Neural cell (in vitro differentiated cells): ENCODE results near the gene STON2. TPM values are rescaled to one million over a fixed set of nuclear protein-coding genes. Genes with fewer than 3 reads are reported as not detected.
A peak's percentile ranks its signal among the peaks of the same experiment; 100 is the strongest.

Experiments used
- H2AFZ ChIP-seq: fragments of 200-600, 300-800 bp; sonication (generic), shearing (Covaris generic); 2 replicates; pipeline ENCODE4 v1.6.0; 2014; ENCODE audit warnings: low read depth, mild to moderate bottlenecking, antibody characterized with exemption, low read length, moderate library complexity
- H3F3A ChIP-seq: fragments of 200-600 bp; shearing (Covaris generic); 2 replicates; pipeline ENCODE4 v1.6.1; 2016; ENCODE audit warnings: mild to moderate bottlenecking, moderate library complexity, mixed read lengths, antibody characterized with exemption, low read length; ENCODE audit not compliant: insufficient read depth, poor library complexity, severe bottlenecking
- H3K27ac ChIP-seq: fragments of 200-600, 300-800 bp; sonication (generic), shearing (Covaris generic); 2 replicates; pipeline ENCODE4 v1.5.1; 2014; ENCODE audit warnings: mild to moderate bottlenecking, low read length, moderate library complexity
- H3K27me3 ChIP-seq: fragments of 300-800, 200-600 bp; sonication (generic), shearing (Covaris generic); 2 replicates; pipeline ENCODE4 v1.6.0; 2014; ENCODE audit warnings: mild to moderate bottlenecking, low read depth, low read length, moderate library complexity; ENCODE audit not compliant: insufficient read depth
- H3K36me3 ChIP-seq: fragments of 300-800, 200-600 bp; sonication (generic), shearing (Covaris generic); 2 replicates; pipeline ENCODE4 v1.5.1; 2014; ENCODE audit warnings: mild to moderate bottlenecking, antibody characterized with exemption, low read length, moderate library complexity; ENCODE audit not compliant: insufficient read depth
- H3K4me2 ChIP-seq: fragments of 300-800, 200-600 bp; sonication (generic), shearing (Covaris generic); 2 replicates; pipeline ENCODE4 v1.6.0; 2014; ENCODE audit warnings: mild to moderate bottlenecking, low read length
- H3K4me3 ChIP-seq: fragments of 300-800, 200-600 bp; sonication (generic), shearing (Covaris generic); 2 replicates; pipeline ENCODE4 v1.5.1; 2014; ENCODE audit warnings: mild to moderate bottlenecking, low read length, moderate library complexity
- H3K79me2 ChIP-seq: fragments of 200-600 bp; shearing (Covaris generic); replicated peaks from 2 replicates; pipeline ENCODE4 v1.6.0; 2014; ENCODE audit warnings: mild to moderate bottlenecking, low read length, moderate library complexity; ENCODE audit not compliant: insufficient read depth
- H3K9ac ChIP-seq: fragments of 300-800, 200-600 bp; sonication (generic), shearing (Covaris generic); 2 replicates; pipeline ENCODE4 v1.6.1; 2016; ENCODE audit warnings: mild to moderate bottlenecking, low read length, mixed read lengths
- H3K9me2 ChIP-seq: fragments of 200-600 bp; shearing (Covaris generic); 2 replicates; pipeline ENCODE4 v1.6.1; 2016; ENCODE audit warnings: mild to moderate bottlenecking, low read length, mixed read lengths; ENCODE audit not compliant: insufficient read depth
- H3K9me3 ChIP-seq: fragments of 200-600, 300-800 bp; sonication (generic), shearing (Covaris generic); 2 replicates; pipeline ENCODE4 v1.6.1; 2016; ENCODE audit warnings: mild to moderate bottlenecking, mixed run types, low read length, moderate library complexity, mixed read lengths
- H4K20me1 ChIP-seq: fragments of 200-600 bp; shearing (Covaris generic); 2 replicates; pipeline ENCODE4 v1.6.1; 2016; ENCODE audit warnings: mild to moderate bottlenecking, mixed run types; ENCODE audit not compliant: insufficient read depth
- CTCF ChIP-seq: fragments of 450-650 bp; IDR thresholded peaks from 2 replicates; pipeline ENCODE4 v1.5.1; 2014; ENCODE audit warnings: antibody characterized with exemption, mild to moderate bottlenecking, moderate library complexity; ENCODE audit not compliant: poor library complexity, severe bottlenecking
- EP300 ChIP-seq: fragments of 450-650 bp; conservative IDR thresholded peaks from 2 replicates; pipeline ENCODE4 v1.6.1; 2014; ENCODE audit warnings: antibody characterized with exemption, mild to moderate bottlenecking, moderate library complexity; ENCODE audit not compliant: poor library complexity, severe bottlenecking
- EZH2 ChIP-seq: fragments of 200-600, 300-800 bp; shearing (Covaris generic), sonication (generic); IDR thresholded peaks from 2 replicates; pipeline ENCODE4 v1.6.1; 2014; ENCODE audit warnings: antibody characterized with exemption, low read length, borderline replicate concordance, mild to moderate bottlenecking; ENCODE audit not compliant: insufficient read depth, poor library complexity, severe bottlenecking
- MXI1 ChIP-seq: fragments of 450-650 bp; conservative IDR thresholded peaks from 2 replicates; pipeline ENCODE4 v1.6.1; 2014; ENCODE audit warnings: antibody characterized with exemption, mild to moderate bottlenecking; ENCODE audit not compliant: poor library complexity, severe bottlenecking
- POLR2AphosphoS5 ChIP-seq: IDR thresholded peaks from 2 replicates; pipeline ENCODE4 v1.6.1; 2012
- RAD21 ChIP-seq: fragments of 450-650 bp; conservative IDR thresholded peaks from 2 replicates; pipeline ENCODE4 v1.6.1; 2014; ENCODE audit warnings: antibody characterized with exemption, mild to moderate bottlenecking, moderate library complexity
- REST ChIP-seq: IDR thresholded peaks from 2 replicates; pipeline ENCODE4 v1.6.1; 2012; ENCODE audit warnings: borderline replicate concordance
- SMC3 ChIP-seq: fragments of 450-650 bp; conservative IDR thresholded peaks from 2 replicates; pipeline ENCODE4 v1.6.1; 2014; ENCODE audit warnings: antibody characterized with exemption, mild to moderate bottlenecking, moderate library complexity; ENCODE audit not compliant: poor library complexity
- TAF1 ChIP-seq: IDR thresholded peaks from 2 replicates; pipeline ENCODE4 v1.6.1; 2012; ENCODE audit warnings: low read depth
- polyA plus RNA-seq: library from polyadenylated mRNA; depleted of rRNA; stranded (reverse); fragments of >200 nt; gene quantifications from 2 replicates; pipeline ENCODE4 v1.2.3, GENCODE V29; 2014

The STON2 gene
- polyA plus RNA-seq, 1 donor from 2014 or later = 11.3 TPM

- peaks cover 23% of the 10 kb centered on the region for H3K79me2 ChIP-seq
- peak overlapping the region; percentile 79 for H3K4me3 ChIP-seq
- H3F3A ChIP-seq = peaks cover 11% of the 10 kb centered on the region
- no peaks in the 10 kb centered on the region for H3K9me2 ChIP-seq
- H2AFZ ChIP-seq = peak overlapping the region; percentile 17
- peak overlapping the region; percentile 95 for H3K27ac ChIP-seq
- peak overlapping the region; percentile 56 for H3K4me2 ChIP-seq
- peak overlapping the region; percentile 87 for H3K9ac ChIP-seq
- H3K36me3 ChIP-seq = no peaks in the 10 kb centered on the region
- H4K20me1 ChIP-seq = no peaks in the 10 kb centered on the region
- no peaks in the 10 kb centered on the region for H3K9me3 ChIP-seq
- no peak for TF ChIP-seq EP300
- TF ChIP-seq POLR2AphosphoS5 = no peak
- no peak for TF ChIP-seq MXI1
- TF ChIP-seq SMC3 = no peak
- TF ChIP-seq CTCF = no peak
- TF ChIP-seq EZH2 = no peak
- no peak for TF ChIP-seq RAD21
- H3K27me3 ChIP-seq = no peaks in the 10 kb centered on the region
Observed at GRCh38 chr14:81221579-81222102, 178.5 kb downstream of the STON2 start.

- H3K36me3 ChIP-seq = peaks cover under 1% of the 10 kb centered on the region
- peak within 1 kb of the TSS; percentile 52 for H2AFZ ChIP-seq
- H3K4me3 ChIP-seq = peak within 1 kb of the TSS; percentile 88
- no peaks in the 10 kb centered on the region for H3K9me2 ChIP-seq
- no peaks in the 10 kb centered on the region for H4K20me1 ChIP-seq
- peak within 1 kb of the TSS; percentile 56 for H3K4me2 ChIP-seq
- TF ChIP-seq RAD21 (no peak), EZH2 (no peak), EP300 (peak; percentile 60), REST (peak; percentile 87), MXI1 (peak; percentile 91), POLR2AphosphoS5 (peak; percentile 99), CTCF (no peak), SMC3 (no peak), TAF1 (peak; percentile 91)
- no peaks in the 10 kb centered on the region for H3K27me3 ChIP-seq
- peak within 1 kb of the TSS; percentile 100 for H3K27ac ChIP-seq
- H3F3A ChIP-seq = peaks cover 11% of the 10 kb centered on the region
- H3K9ac ChIP-seq = peak within 1 kb of the TSS; percentile 98
- H3K9me3 ChIP-seq = no peaks in the 10 kb centered on the region
- H3K79me2 ChIP-seq = peaks cover 29% of the 10 kb centered on the region
Observed at GRCh38 chr14:81220830-81221578, 179.1 kb downstream of the STON2 start, which contains the start of gene GTF2A1. Gene GTF2A1 (minus strand): TSS chr14:81220959. CDS start chr14:81220518, 441 bp downstream.
